Stimulated activated naive CD8-positive, alpha-beta T cell treated with anti-CD3 and anti-CD28 coated beads, Interleukin-15, Interleukin-2, amounts not matched to agents 100 ng/mL and 50 ng/mL, for 24 hours (primary cell): Measurements from ENCODE around the gene JPT2.

Experiments
- H3K27ac Mint-ChIP-seq: one replicate; pipeline ENCODE4 v1.8.0; 2021; ENCODE audit warnings: mild to moderate bottlenecking, mixed read lengths
- H3K27me3 Mint-ChIP-seq: one replicate; pipeline ENCODE4 v1.8.0; 2021; ENCODE audit warnings: mixed read lengths
- H3K36me3 Mint-ChIP-seq: one replicate; pipeline ENCODE4 v1.8.0; 2021; ENCODE audit warnings: low read depth, mixed read lengths
- H3K4me1 Mint-ChIP-seq: one replicate; pipeline ENCODE4 v1.8.0; 2021; ENCODE audit warnings: low read depth, mixed read lengths
- H3K4me3 Mint-ChIP-seq: one replicate; pipeline ENCODE4 v1.8.0; 2021; ENCODE audit warnings: mild to moderate bottlenecking, mixed read lengths
- H3K9me3 Mint-ChIP-seq: one replicate; pipeline ENCODE4 v1.8.0; 2021; ENCODE audit warnings: mixed read lengths

Gene JPT2

GRCh38 chr16:1677942-1678499 lies at the start of gene JPT2:
Gene JPT2 (plus strand): TSS chr16:1678279. CDS start chr16:1678313, 34 bp downstream.
- H3K4me3 Mint-ChIP-seq: peak within 1 kb of the TSS; percentile 94
- peaks cover 28% of the 10 kb centered on the region for H3K36me3 Mint-ChIP-seq
- H3K9me3 Mint-ChIP-seq: no peaks in the 10 kb centered on the region
- H3K27me3 Mint-ChIP-seq: no peaks in the 10 kb centered on the region
- H3K4me1 Mint-ChIP-seq: peaks cover 30% of the 10 kb centered on the region
- peak within 1 kb of the TSS; percentile 93 for H3K27ac Mint-ChIP-seq

- Mint-ChIP-seq H3K36me3 (peaks cover 53% of the 10 kb centered on the region), H3K27ac (no peak overlapping the region)
These were observed 47.4 kb upstream of the JPT2 start for GRCh38 chr16:1630450-1631213.

GRCh38 chr16:1631230-1631629 lies 46.8 kb upstream of the JPT2 start:
- Mint-ChIP-seq H3K9me3 (no peaks in the 10 kb centered on the region), H3K36me3 (peaks cover 51% of the 10 kb centered on the region), H3K4me1 (no peaks in the 10 kb centered on the region), H3K27ac (no peak overlapping the region), H3K27me3 (no peaks in the 10 kb centered on the region), H3K4me3 (no peak overlapping the region)

More at GRCh38 chr16:1630450-1631213, 47.4 kb upstream of the JPT2 start:
- Mint-ChIP-seq H3K27me3 (no peaks in the 10 kb centered on the region), H3K4me1 (no peaks in the 10 kb centered on the region), H3K9me3 (no peaks in the 10 kb centered on the region), H3K4me3 (no peak overlapping the region)

- Mint-ChIP-seq H3K9me3 (no peaks in the 10 kb centered on the region), H3K4me3 (no peak overlapping the region), H3K36me3 (peaks cover 44% of the 10 kb centered on the region), H3K4me1 (no peaks in the 10 kb centered on the region), H3K27ac (no peak overlapping the region), H3K27me3 (no peaks in the 10 kb centered on the region)
These were observed 46.0 kb upstream of the JPT2 start for GRCh38 chr16:1631931-1632637.

- Mint-ChIP-seq H3K27me3 (no peaks in the 10 kb centered on the region), H3K9me3 (no peaks in the 10 kb centered on the region), H3K4me1 (no peaks in the 10 kb centered on the region), H3K27ac (no peak overlapping the region), H3K4me3 (no peak overlapping the region), H3K36me3 (peaks cover 44% of the 10 kb centered on the region)
These were observed 45.5 kb upstream of the JPT2 start for GRCh38 chr16:1632638-1632970.

- Mint-ChIP-seq H3K36me3 (peaks cover 44% of the 10 kb centered on the region), H3K27me3 (no peaks in the 10 kb centered on the region), H3K4me1 (no peaks in the 10 kb centered on the region), H3K9me3 (no peaks in the 10 kb centered on the region), H3K4me3 (no peak overlapping the region), H3K27ac (no peak overlapping the region)
These were observed 44.8 kb upstream of the JPT2 start for GRCh38 chr16:1633310-1633709.

- Mint-ChIP-seq H3K27me3 (no peaks in the 10 kb centered on the region), H3K27ac (peak overlapping the region; percentile 47), H3K4me1 (no peaks in the 10 kb centered on the region), H3K36me3 (peaks cover 48% of the 10 kb centered on the region), H3K9me3 (no peaks in the 10 kb centered on the region), H3K4me3 (no peak overlapping the region)
These were observed 43.5 kb upstream of the JPT2 start for GRCh38 chr16:1634541-1634940.

GRCh38 chr16:1635070-1635469 lies 43.0 kb upstream of the JPT2 start:
- Mint-ChIP-seq H3K36me3 (peaks cover 53% of the 10 kb centered on the region), H3K27ac (no peak overlapping the region), H3K9me3 (no peaks in the 10 kb centered on the region), H3K27me3 (no peaks in the 10 kb centered on the region), H3K4me3 (no peak overlapping the region), H3K4me1 (no peaks in the 10 kb centered on the region)

- H3K36me3 Mint-ChIP-seq: peaks cover 67% of the 10 kb centered on the region
- H3K9me3 Mint-ChIP-seq: no peaks in the 10 kb centered on the region
- H3K27me3 Mint-ChIP-seq: no peaks in the 10 kb centered on the region
- H3K4me3 Mint-ChIP-seq: no peak overlapping the region
- H3K4me1 Mint-ChIP-seq: no peaks in the 10 kb centered on the region
- no peak overlapping the region for H3K27ac Mint-ChIP-seq
These were observed 40.6 kb upstream of the JPT2 start for GRCh38 chr16:1637526-1637925.

- Mint-ChIP-seq H3K27me3 (no peaks in the 10 kb centered on the region), H3K4me1 (no peaks in the 10 kb centered on the region), H3K36me3 (peaks cover 69% of the 10 kb centered on the region), H3K4me3 (no peak overlapping the region), H3K9me3 (no peaks in the 10 kb centered on the region), H3K27ac (no peak overlapping the region)
These were observed 39.3 kb upstream of the JPT2 start for GRCh38 chr16:1638757-1639156.

GRCh38 chr16:1639282-1639681 lies 38.8 kb upstream of the JPT2 start:
- Mint-ChIP-seq H3K27ac (no peak overlapping the region), H3K27me3 (no peaks in the 10 kb centered on the region), H3K9me3 (no peaks in the 10 kb centered on the region), H3K4me1 (peaks cover 4% of the 10 kb centered on the region), H3K4me3 (no peak overlapping the region), H3K36me3 (peaks cover 67% of the 10 kb centered on the region)

- H3K9me3 Mint-ChIP-seq: no peaks in the 10 kb centered on the region
- peaks cover 66% of the 10 kb centered on the region for H3K36me3 Mint-ChIP-seq
- no peak overlapping the region for H3K27ac Mint-ChIP-seq
- peaks cover 8% of the 10 kb centered on the region for H3K4me1 Mint-ChIP-seq
- no peak overlapping the region for H3K4me3 Mint-ChIP-seq
- H3K27me3 Mint-ChIP-seq: no peaks in the 10 kb centered on the region
These were observed 38.2 kb upstream of the JPT2 start for GRCh38 chr16:1639860-1640259.

- no peak overlapping the region for H3K27ac Mint-ChIP-seq
- H3K36me3 Mint-ChIP-seq: peaks cover 63% of the 10 kb centered on the region
- peaks cover 9% of the 10 kb centered on the region for H3K4me1 Mint-ChIP-seq
- H3K9me3 Mint-ChIP-seq: no peaks in the 10 kb centered on the region
- no peaks in the 10 kb centered on the region for H3K27me3 Mint-ChIP-seq
- no peak overlapping the region for H3K4me3 Mint-ChIP-seq
These were observed 37.7 kb upstream of the JPT2 start for GRCh38 chr16:1640261-1640941.

GRCh38 chr16:1641261-1641660 lies 36.8 kb upstream of the JPT2 start:
- peaks cover 70% of the 10 kb centered on the region for H3K36me3 Mint-ChIP-seq
- no peaks in the 10 kb centered on the region for H3K9me3 Mint-ChIP-seq
- peaks cover 18% of the 10 kb centered on the region for H3K4me1 Mint-ChIP-seq
- H3K27me3 Mint-ChIP-seq: no peaks in the 10 kb centered on the region
- no peak overlapping the region for H3K27ac Mint-ChIP-seq
- no peak overlapping the region for H3K4me3 Mint-ChIP-seq

GRCh38 chr16:1642148-1642547 lies 35.9 kb upstream of the JPT2 start:
- Mint-ChIP-seq H3K4me3 (no peak overlapping the region), H3K9me3 (no peaks in the 10 kb centered on the region), H3K36me3 (peaks cover 73% of the 10 kb centered on the region), H3K4me1 (peaks cover 24% of the 10 kb centered on the region), H3K27ac (no peak overlapping the region), H3K27me3 (no peaks in the 10 kb centered on the region)
